A673 (cell line): ENCODE results near the gene PTPN14. TPM values are rescaled to one million over a fixed set of nuclear protein-coding genes. Genes with fewer than 3 reads are reported as not detected.

Source experiments
- BruUV-seq: library from RNA; stranded (reverse); fragments of 400-500 nt; replicated peaks from 2 replicates; lab custom pipeline; 2021; lab: Mats Ljungman, UMichigan
- CTCF ChIA-PET: fragments of 300-600 bp; sonication (Branson Sonifier 250); formaldehyde crosslinking; loops from one replicate; lab custom pipeline; 2022; ENCODE audit warnings: antibody characterized with exemption; lab: Charles Lee
- POLR2A ChIA-PET: fragments of 300-600 bp; sonication (Branson Sonifier 250); formaldehyde crosslinking; loops from one replicate; lab custom pipeline; 2022; ENCODE audit warnings: antibody characterized with exemption; ENCODE audit not compliant: low non-redundant PET; lab: Charles Lee
- DNase-seq: peaks from one replicate; pipeline ENCODE4 v3.0.0-alpha.2; 2015; ENCODE audit warnings: low spot score
- H3K27ac ChIP-seq: fragments of 200-600 bp; sonication (generic); 2 replicates; pipeline ENCODE4 v1.5.1; 2016; ENCODE audit warnings: mixed run types, low read depth, mild to moderate bottlenecking, mixed read lengths, antibody characterized with exemption, low read length; ENCODE audit not compliant: poor library complexity, severe bottlenecking
- H3K27me3 ChIP-seq: fragments of 200-600 bp; sonication (generic); replicated peaks from 2 replicates; pipeline ENCODE4 v1.6.1; 2017; ENCODE audit warnings: mixed run types, low read depth, mild to moderate bottlenecking, mixed read lengths, antibody characterized with exemption, low read length; ENCODE audit not compliant: insufficient read depth, poor library complexity
- H3K36me3 ChIP-seq: fragments of 200-600 bp; sonication (generic); 2 replicates; pipeline ENCODE4 v1.6.1; 2016; ENCODE audit warnings: mixed run types, mild to moderate bottlenecking, mixed read lengths, antibody characterized with exemption, low read length; ENCODE audit not compliant: insufficient read depth, poor library complexity, severe bottlenecking
- H3K4me1 ChIP-seq: fragments of 200-600 bp; sonication (generic); 2 replicates; pipeline ENCODE4 v1.6.1; 2017; ENCODE audit warnings: mixed run types, mild to moderate bottlenecking, mixed read lengths, antibody characterized with exemption, low read length; ENCODE audit not compliant: insufficient read depth, poor library complexity, severe bottlenecking
- H3K4me3 ChIP-seq: fragments of 200-600 bp; sonication (generic); 2 replicates; pipeline ENCODE4 v1.5.1; 2016; ENCODE audit warnings: low read depth, mixed run types, mild to moderate bottlenecking, mixed read lengths, low read length; ENCODE audit not compliant: poor library complexity, severe bottlenecking
- H3K9me3 ChIP-seq: fragments of 200-600 bp; sonication (generic); 2 replicates; pipeline ENCODE4 v1.6.1; 2016; ENCODE audit warnings: mixed run types, low read depth, mild to moderate bottlenecking, mixed read lengths, antibody characterized with exemption, low read length; ENCODE audit not compliant: poor library complexity, severe bottlenecking
- CTCF ChIP-seq: fragments of 300-800, 200-600 bp; sonication (generic); conservative IDR thresholded peaks from 2 replicates; pipeline ENCODE4 v1.5.1; 2017; ENCODE audit warnings: low read depth, mild to moderate bottlenecking, antibody characterized with exemption, low read length, moderate library complexity, mixed read lengths
- EZH2 ChIP-seq: fragments of 200-600 bp; sonication (generic); IDR thresholded peaks from 2 replicates; pipeline ENCODE4 v1.6.1; 2017; ENCODE audit warnings: borderline replicate concordance, low read depth, mild to moderate bottlenecking, mixed read lengths, antibody characterized with exemption, low read length; ENCODE audit not compliant: poor library complexity, severe bottlenecking
- intact Hi-C: fragments of 100-400 bp; cut with micrococcal nuclease; formaldehyde crosslinking; loops from one replicate; pipeline ENCODE4 v1.10.0; 2022; ENCODE audit not compliant: unreplicated experiment
- total RNA-seq: library from RNA; stranded (reverse); gene quantifications from 2 replicates; pipeline ENCODE4 v1.2.3, GENCODE V29; 2021

The PTPN14 gene
- total RNA-seq, 1 experiment from 2014 or later: 114 TPM

- TF ChIP-seq EZH2 (no peak), CTCF (no peak)
- Histone ChIP-seq H3K9me3 (no peaks in the 10 kb centered on the region), H3K4me1 (peaks cover 69% of the 10 kb centered on the region), H3K36me3 (no peaks in the 10 kb centered on the region), H3K4me3 (no peak overlapping the region), H3K27me3 (no peaks in the 10 kb centered on the region), H3K27ac (no peak overlapping the region)
- no peak for DNase-seq
- CTCF ChIA-PET: no interaction called here
- intact Hi-C loops: no loop called here
- BruUV-seq: no TSS peak
- POLR2A ChIA-PET: interaction anchor here (0.6 to 0.8 kb wide), 2 partner anchors 46 to 56 kb away, joined by 3 to 5 read pairs; no protein-coding TSS in a partner anchor
These were observed 30.7 kb downstream of the PTPN14 start for GRCh38 chr1:214520544-214521165.

- POLR2A ChIA-PET: no interaction called here
- CTCF ChIA-PET: no interaction called here
- Histone ChIP-seq H3K27ac (no peak overlapping the region), H3K9me3 (no peaks in the 10 kb centered on the region), H3K4me1 (peaks cover 74% of the 10 kb centered on the region), H3K27me3 (no peaks in the 10 kb centered on the region), H3K36me3 (no peaks in the 10 kb centered on the region), H3K4me3 (no peak overlapping the region)
- no peak for DNase-seq
- intact Hi-C loops: no loop called here
- TF ChIP-seq EZH2 (no peak), CTCF (no peak)
- no TSS peak for BruUV-seq
These were observed 33.0 kb downstream of the PTPN14 start for GRCh38 chr1:214518361-214518760.

- peak overlapping the region; percentile 18 for H3K27ac ChIP-seq
- no peaks in the 10 kb centered on the region for H3K27me3 ChIP-seq
- no peak for TF ChIP-seq EZH2
- TF ChIP-seq CTCF: no peak
- ChIA-PET POLR2A (no interaction called here), CTCF (no interaction called here)
- no peaks in the 10 kb centered on the region for H3K9me3 ChIP-seq
- peaks cover 64% of the 10 kb centered on the region for H3K4me1 ChIP-seq
- H3K4me3 ChIP-seq: no peak overlapping the region
- intact Hi-C loops: no loop called here
- BruUV-seq: no TSS peak
- DNase-seq: no peak
- H3K36me3 ChIP-seq: no peaks in the 10 kb centered on the region
These were observed 34.7 kb downstream of the PTPN14 start for GRCh38 chr1:214516434-214517326.
